HCT116 (cell line): Measurements from ENCODE around the gene DCAF17. TPM values are rescaled to one million over a fixed set of nuclear protein-coding genes. Genes with fewer than 3 reads are reported as not detected.

Experiments
- ATAC-seq: fragments of 200-7000 bp; cut with Tn5 transposase; 2 replicates; pipeline ENCODE4 v1.9.1; 2020; ENCODE audit warnings: mild to moderate bottlenecking, moderate library complexity
- BruUV-seq: library from RNA; stranded (reverse); fragments of 400-500 nt; replicated peaks from 2 replicates; lab custom pipeline; 2021; lab: Mats Ljungman, UMichigan
- CTCF ChIA-PET: fragments of 300-600 bp; sonication (Branson Sonifier 250); formaldehyde crosslinking; loops from one replicate; lab custom pipeline; 2021; ENCODE audit warnings: antibody characterized with exemption; lab: Charles Lee
- POLR2A ChIA-PET: fragments of 300-600, 350-600 bp; sonication (Branson Sonifier 250); formaldehyde crosslinking; loops from one replicate; lab custom pipeline; 2021; ENCODE audit warnings: antibody characterized with exemption; lab: Charles Lee
- RAD21 ChIA-PET, 2 experiments: fragments of 300-600 bp; sonication (Branson Sonifier 250); formaldehyde crosslinking; loops; one replicate each; lab custom pipeline; 2023; ENCODE audit warnings: low total read pairs in 2 of 2; ENCODE audit not compliant: uncharacterized antibody in 2 of 2, unreplicated experiment in 2 of 2, low non-redundant PET in 1 of 2; lab: Charles Lee
- DNase-seq: peaks from one replicate; pipeline ENCODE4 v3.0.0-alpha.2; 2010; ENCODE audit warnings: low read depth, low spot score
- H2AFZ ChIP-seq: fragments of 200-600 bp; shearing (Covaris generic), sonication (generic); 2 replicates; pipeline ENCODE4 v1.6.1; 2017; ENCODE audit warnings: low read depth, mixed run types, mixed read lengths, antibody characterized with exemption, low read length; ENCODE audit not compliant: poor library complexity, severe bottlenecking
- H3K27ac ChIP-seq: 2 replicates; pipeline ENCODE4 v1.5.1; 2012; ENCODE audit warnings: low read depth, low read length
- H3K27me3 ChIP-seq: fragments of 200-600 bp; sonication (generic); 2 replicates; pipeline ENCODE4 v1.6.1; 2016; ENCODE audit warnings: mixed run types, low read length, mixed read lengths; ENCODE audit not compliant: insufficient read depth
- H3K36me3 ChIP-seq, 2 experiments: fragments of 200-500 bp in 1 of 2; fragments of 200-600 bp in 1 of 2; sonication (Bioruptor generic) in 1 of 2; sonication (generic) in 1 of 2; 2 replicates each; pipeline versions ENCODE4 v1.5.1 to v1.6.1; 2014 to 2016; ENCODE audit warnings: low read length in 2 of 2, inconsistent platforms in 1 of 2, mixed read lengths in 1 of 2, mixed run types in 1 of 2; ENCODE audit not compliant: insufficient read depth in 2 of 2, control insufficient read depth in 1 of 2
- H3K4me1 ChIP-seq, 2 experiments: fragments of 200-600 bp in 1 of 2; sonication (generic) in 1 of 2; 2 replicates each; pipeline versions ENCODE4 v1.5.1 to v1.6.1; 2012 to 2017; ENCODE audit warnings: low read length in 2 of 2, inconsistent platforms in 1 of 2, mild to moderate bottlenecking in 1 of 2, mixed read lengths in 1 of 2, mixed run types in 1 of 2, moderate library complexity in 1 of 2; ENCODE audit not compliant: insufficient read depth in 2 of 2, control insufficient read depth in 1 of 2
- H3K4me2 ChIP-seq: fragments of 200-600 bp; sonication (generic); 2 replicates; pipeline ENCODE4 v1.6.1; 2017; ENCODE audit warnings: mixed run types, low read length, mixed read lengths
- H3K4me3 ChIP-seq, 2 experiments: fragments of 200-600 bp in 1 of 2; sonication (generic) in 1 of 2; replicated peaks in 1 of 2; 2 replicates each; pipeline ENCODE4 v1.5.1; 2011 to 2016; ENCODE audit warnings: low read length in 2 of 2, control low read depth in 1 of 2, low read depth in 1 of 2, mild to moderate bottlenecking in 1 of 2, mixed read lengths in 1 of 2, mixed run types in 1 of 2
- H3K79me2 ChIP-seq: fragments of 200-600 bp; sonication (generic); 2 replicates; pipeline ENCODE4 v1.6.1; 2017; ENCODE audit warnings: mild to moderate bottlenecking, mixed run types, low read length, moderate library complexity, mixed read lengths; ENCODE audit not compliant: insufficient read depth
- H3K9ac ChIP-seq: fragments of 200-600 bp; sonication (generic); 2 replicates; pipeline ENCODE4 v1.6.1; 2016; ENCODE audit warnings: low read length, mixed read lengths
- H3K9me2 ChIP-seq: fragments of 200-600 bp; sonication (generic), shearing (Covaris generic); 2 replicates; pipeline ENCODE4 v1.6.1; 2017; ENCODE audit warnings: mixed run types, mild to moderate bottlenecking, moderate library complexity; ENCODE audit not compliant: insufficient read depth
- H3K9me3 ChIP-seq, 2 experiments: fragments of 200-500 bp in 1 of 2; fragments of 200-600 bp in 1 of 2; sonication (Bioruptor generic) in 1 of 2; sonication (generic) in 1 of 2; 2 replicates each; pipeline ENCODE4 v1.6.1; 2014 to 2017; ENCODE audit warnings: low read length in 2 of 2, mixed read lengths in 2 of 2, inconsistent platforms in 1 of 2, low read depth in 1 of 2, mild to moderate bottlenecking in 1 of 2, mixed run types in 1 of 2, moderate library complexity in 1 of 2; ENCODE audit not compliant: control insufficient read depth in 1 of 2, insufficient read depth in 1 of 2
- H4K20me1 ChIP-seq: fragments of 200-600 bp; sonication (generic), shearing (Covaris generic); 2 replicates; pipeline ENCODE4 v1.6.1; 2017; ENCODE audit warnings: mixed run types, mild to moderate bottlenecking, moderate library complexity; ENCODE audit not compliant: insufficient read depth
- ATF3 ChIP-seq: IDR thresholded peaks from 2 replicates; pipeline ENCODE4 v1.6.1; 2012
- CBX3 ChIP-seq: IDR thresholded peaks from 2 replicates; pipeline ENCODE4 v1.6.1; 2012; ENCODE audit warnings: low read depth
- EGR1 ChIP-seq: IDR thresholded peaks from 2 replicates; pipeline ENCODE4 v1.6.1; 2012; ENCODE audit warnings: low read depth
- ZBTB33 ChIP-seq: IDR thresholded peaks from 2 replicates; pipeline ENCODE4 v1.6.1; 2011; ENCODE audit warnings: mild to moderate bottlenecking, low read length, moderate library complexity; ENCODE audit not compliant: insufficient replicate concordance; ENCODE audit errors: extremely low read depth
- intact Hi-C: fragments of 100-400 bp; cut with micrococcal nuclease; formaldehyde crosslinking; loops from 2 replicates; pipeline ENCODE4 v1.10.0; 2022
- total RNA-seq: library from RNA; stranded (reverse); gene quantifications from one replicate; pipeline ENCODE4 v1.2.1, GENCODE V29; 2021; ENCODE audit not compliant: unreplicated experiment

Gene DCAF17
- total RNA-seq, 1 experiment from 2014 or later: 17.7 TPM

GRCh38 chr2:171401947-171402346, 32.1 kb upstream of the DCAF17 start (continued):
- TF ChIP-seq ZBTB33: no peak

- Histone ChIP-seq H3K4me2 (no peak overlapping the region), H3K79me2 (peaks cover 81% of the 10 kb centered on the region), H3K4me3 (no peak overlapping the region), H3K9me3 (0 out of 4 replicates have a peak, but pooled peaks cover 0 to 3% of the 10 kb centered on the region in 2 experiments), H3K9me2 (no peaks in the 10 kb centered on the region), H3K9ac (no peak overlapping the region), H3K36me3 (peaks cover 0 to 8% of the 10 kb centered on the region in 2 experiments; a peak in 1 of 4 replicates), H2AFZ (no peak overlapping the region), H4K20me1 (no peaks in the 10 kb centered on the region), H3K27ac (no peak overlapping the region), H3K27me3 (no peaks in the 10 kb centered on the region), H3K4me1 (peaks cover 0 to 17% of the 10 kb centered on the region in 2 experiments; a peak in 2 of 4 replicates)
- no peak for ATAC-seq
- ChIA-PET CTCF (no interaction called here), POLR2A (no interaction called here), RAD21 (no interaction called here)
- TF ChIP-seq EGR1: no peak
- TF ChIP-seq ATF3: no peak
- no peak for TF ChIP-seq CBX3
- no peak for DNase-seq
- BruUV-seq: no TSS peak
- intact Hi-C loops: no loop called here
These were observed 31.0 kb upstream of the DCAF17 start for GRCh38 chr2:171402906-171403580.
